ENCODE results near the gene HOXB3. TPM values are rescaled to one million over a fixed set of nuclear protein-coding genes. Genes with fewer than 3 reads are reported as not detected.

Gene HOXB3
- total RNA-seq, 4 donors from 2014 or later = 37.0 to 89.3 (median 65.4) TPM

DNA sequence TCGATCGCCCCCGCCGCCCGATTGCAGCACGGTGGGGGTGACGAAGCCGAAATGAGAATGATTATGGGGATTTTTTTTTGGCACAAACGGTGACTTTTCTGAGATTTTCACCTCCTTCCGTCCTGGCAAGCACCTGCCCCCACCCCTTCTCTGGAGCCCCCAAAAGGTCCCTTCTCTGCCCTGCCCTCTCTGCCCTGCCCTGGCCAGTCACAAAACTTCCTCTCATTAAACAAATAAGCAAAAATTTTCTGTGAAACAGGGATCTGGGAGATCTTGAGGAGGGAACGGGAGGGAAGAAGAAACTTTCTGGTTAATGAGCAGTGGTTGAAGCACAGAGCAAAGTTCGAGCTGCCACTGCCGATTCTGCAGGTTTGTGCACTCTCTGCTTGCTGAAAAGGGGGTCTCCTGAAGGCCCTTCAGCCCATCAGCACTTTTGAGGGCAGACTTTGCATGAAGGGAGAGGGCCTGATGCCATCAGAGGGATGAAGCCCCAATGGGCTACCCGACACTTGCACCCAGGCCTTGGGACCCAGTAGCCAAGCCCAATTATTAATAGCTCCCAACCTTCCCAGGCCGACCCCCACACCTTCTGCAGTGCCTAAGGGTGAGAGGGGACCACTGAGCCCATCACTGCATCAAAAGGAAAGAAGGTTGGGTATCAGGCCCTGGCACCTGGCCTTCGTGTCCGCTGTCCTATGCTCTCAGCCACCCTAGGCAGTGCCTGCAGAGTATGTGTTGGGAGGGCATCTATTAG, 26.1 kb upstream of the HOXB3 start:
- Histone ChIP-seq H3K9me3 (no peaks in the 10 kb centered on the region), H3K36me3 (no peaks in the 10 kb centered on the region), H3K27ac (peak overlapping the region in 3 of 4 donors; percentile 13 to 92 (median 34)), H3K27me3 (peaks cover 0 to 19% of the 10 kb centered on the region in 2 donors), H3K4me3 (peak overlapping the region in 2 of 4 donors; percentile 65 to 71), H3K4me1 (peaks cover 0 to 43% (median 17%) of the 10 kb centered on the region in 4 donors)
- DNase-seq = no peak
- TF ChIP-seq CTCF (IDR thresholded peaks at IDR 0.05) (no peak), POLR2A (IDR thresholded peaks at IDR 0.05) (no peak)

DNA sequence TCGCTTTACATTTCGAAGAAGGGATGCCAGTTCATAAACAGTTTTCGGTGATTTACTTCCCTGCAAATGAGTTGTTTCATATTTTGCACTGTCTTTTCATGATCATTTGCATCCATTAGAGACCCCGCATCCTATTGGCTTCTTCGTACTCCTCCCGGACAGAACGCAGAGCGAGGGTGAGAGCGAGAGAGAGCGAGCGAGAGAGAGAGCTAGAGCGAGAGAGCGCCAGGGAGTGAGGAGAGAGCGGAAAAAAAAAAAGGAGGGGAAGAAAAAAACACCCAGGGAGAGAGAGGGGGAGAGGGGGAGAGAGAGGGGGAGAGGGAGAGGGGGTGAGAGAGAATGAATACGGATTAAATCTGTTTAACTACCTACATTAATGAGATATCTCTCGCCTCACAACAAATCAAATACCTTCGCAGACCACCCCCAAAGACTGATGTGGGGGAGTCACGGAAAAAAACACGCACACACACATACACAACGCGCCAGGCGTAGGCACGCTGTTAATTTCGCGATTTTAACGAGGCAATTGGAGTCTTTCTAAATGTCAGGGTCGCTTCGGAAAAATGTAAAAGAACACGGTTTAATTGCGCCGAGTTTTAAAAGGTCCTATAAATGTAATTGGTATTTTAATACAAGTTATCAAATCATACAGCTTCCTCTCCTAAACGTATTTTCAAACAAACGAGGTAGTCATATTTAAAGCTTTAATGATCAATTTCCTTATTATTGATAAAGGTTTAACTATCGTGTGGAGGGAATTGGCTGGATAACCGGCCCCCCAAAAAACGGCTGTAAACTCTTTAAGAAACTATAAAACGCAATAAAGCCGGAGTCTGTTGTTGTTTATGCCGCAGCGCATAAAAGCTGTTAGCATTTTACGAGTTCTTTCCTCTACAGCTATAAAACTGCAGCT, 25.3 kb upstream of the HOXB3 start, which contains the start of gene HOXB8:
HOXB8 (minus strand) TSS at position 246 of the 916 bp plus-strand sequence. CDS start 588 bp downstream, outside the sequence.
- peak within 1 kb of the TSS in 3 of 4 donors; percentile 34 to 92 (median 71) for H3K27ac ChIP-seq
- peak within 1 kb of the TSS; percentile 15 to 71 (median 64) for H3K4me3 ChIP-seq
- H3K36me3 ChIP-seq = no peaks in the 10 kb centered on the region
- TF ChIP-seq CTCF (IDR thresholded peaks at IDR 0.05) = no peak
- no peak for TF ChIP-seq POLR2A (IDR thresholded peaks at IDR 0.05)
- no peak for DNase-seq
- no peaks in the 10 kb centered on the region for H3K9me3 ChIP-seq
- H3K4me1 ChIP-seq = peaks cover 0 to 36% (median 17%) of the 10 kb centered on the region in 4 donors
- peaks cover 0 to 19% of the 10 kb centered on the region in 2 donors for H3K27me3 ChIP-seq

DNA sequence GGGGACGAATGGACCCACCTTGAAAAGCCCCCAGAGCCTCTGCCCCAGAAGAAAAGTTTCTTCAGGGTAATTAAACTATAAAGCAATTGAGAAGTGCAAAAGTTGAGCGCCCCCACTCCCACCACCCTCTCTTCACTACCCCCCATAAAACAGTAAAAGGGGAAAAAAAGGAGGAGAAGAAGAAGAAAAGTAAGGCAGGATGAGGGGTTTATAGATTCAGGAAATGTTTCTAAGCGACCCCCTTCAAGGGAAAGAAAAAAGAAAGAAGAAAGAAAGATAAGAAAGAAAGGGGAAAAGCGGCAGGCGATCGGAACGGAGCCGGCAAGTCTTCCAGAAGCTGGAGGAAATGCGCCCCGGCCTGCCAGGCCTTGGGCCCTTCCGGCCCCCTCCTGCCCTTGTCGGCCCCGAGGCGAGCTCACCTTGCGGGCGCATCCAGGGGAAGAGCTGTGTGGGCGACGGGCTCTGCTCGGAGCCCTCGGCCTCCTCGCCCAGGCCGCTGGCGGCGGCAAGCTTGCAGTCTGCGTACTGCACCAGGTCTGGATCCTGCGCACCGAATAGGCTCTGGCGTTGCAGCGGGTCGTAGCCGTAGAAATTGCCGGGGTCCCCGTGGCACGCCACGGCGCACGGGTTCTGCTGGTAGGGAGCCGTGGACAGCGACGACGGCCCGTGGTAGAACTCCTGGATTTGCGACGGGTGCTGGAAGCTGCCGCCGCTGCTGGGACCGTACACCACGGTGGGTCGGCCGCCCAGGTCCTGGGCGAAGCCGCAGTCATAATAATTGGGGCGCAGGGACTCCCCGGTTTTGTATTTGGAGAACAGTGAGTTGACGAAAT, 24.0 kb upstream of the HOXB3 start:
- TF ChIP-seq CTCF (IDR thresholded peaks at IDR 0.05) = no peak
- TF ChIP-seq POLR2A (IDR thresholded peaks at IDR 0.05) = no peak
- peak in 1 of 3 donors; percentile 70 for DNase-seq
- peaks cover 0 to 19% of the 10 kb centered on the region in 2 donors for H3K27me3 ChIP-seq
- H3K36me3 ChIP-seq = no peaks in the 10 kb centered on the region
- peaks cover 0 to 36% (median 19%) of the 10 kb centered on the region in 4 donors for H3K4me1 ChIP-seq
- H3K27ac ChIP-seq = peak overlapping the region in 3 of 4 donors; percentile 32 to 92 (median 71)
- no peaks in the 10 kb centered on the region for H3K9me3 ChIP-seq
- peak overlapping the region; percentile 15 to 71 (median 64) for H3K4me3 ChIP-seq

- no peaks in the 10 kb centered on the region for H3K9me3 ChIP-seq
- peak in 1 of 3 donors; percentile 71 for DNase-seq
- TF ChIP-seq CTCF (IDR thresholded peaks at IDR 0.05) (peak in 4 of 6 experiments; percentile 5 to 40 (median 35)), POLR2A (IDR thresholded peaks at IDR 0.05) (no peak)
- H3K4me3 ChIP-seq = peak overlapping the region; percentile 43 to 71 (median 64)
- H3K27ac ChIP-seq = peak overlapping the region; percentile 38 to 92 (median 80)
- peaks cover 0 to 36% (median 18%) of the 10 kb centered on the region in 4 donors for H3K4me1 ChIP-seq
- H3K36me3 ChIP-seq = no peaks in the 10 kb centered on the region
- H3K27me3 ChIP-seq = peaks cover 0 to 16% of the 10 kb centered on the region in 2 donors
Observed at GRCh38 chr17:48612854-48613691, 23.0 kb upstream of the HOXB3 start.

Measured in Peyer's patch (tissue), 4 donors.